ENCODE results near the gene PCARE. TPM values are rescaled to one million over a fixed set of nuclear protein-coding genes. Genes with fewer than 3 reads are reported as not detected.

Gene PCARE
- polyA plus RNA-seq, 4 donors = not detected

- no peak for FAIRE-seq
- H3K36me3 ChIP-seq (ENCODE audit: control insufficient read depth in 3 of 3, insufficient read depth in 2 of 3, low read depth in 1 of 3, low read length in 3 of 3) = no peaks in the 10 kb centered on the region
Measured at GRCh38 chr2:29054430-29054829, 19.9 kb downstream of the PCARE start.

GRCh38 chr2:29053670-29054400 lies 20.5 kb downstream of the PCARE start:
- Histone ChIP-seq H3K4me1 (ENCODE audit: control insufficient read depth in 3 of 3, insufficient read depth in 2 of 3, low read depth in 1 of 3, low read length in 2 of 3) (no peaks in the 10 kb centered on the region), H3K27ac (ENCODE audit: low read depth in 1 of 3, low read length in 2 of 3) (no peak overlapping the region), H3K36me3 (ENCODE audit: control insufficient read depth in 3 of 3, insufficient read depth in 2 of 3, low read depth in 1 of 3, low read length in 3 of 3) (no peaks in the 10 kb centered on the region), H3K9me3 (ENCODE audit: control insufficient read depth in 2 of 2, insufficient read depth in 1 of 2, low read depth in 1 of 2, low read length in 1 of 2) (no peaks in the 10 kb centered on the region), H3K27me3 (ENCODE audit: control insufficient read depth in 3 of 3, insufficient read depth in 3 of 3, low read length in 3 of 3) (peaks cover 0 to 8% (median 0%) of the 10 kb centered on the region in 3 donors), H3K4me3 (ENCODE audit: low read depth in 1 of 3, low read length in 3 of 3) (no peak overlapping the region)
- WGBS, 3 donors = 75 to 88% (median 84%) methylated on average over 5 of the region's 5 CpGs
- FAIRE-seq (no peak), DNase-seq (no peak)

More at GRCh38 chr2:29054430-29054829, 19.9 kb downstream of the PCARE start:
- DNase-seq = no peak
- Histone ChIP-seq H3K4me1 (ENCODE audit: control insufficient read depth in 3 of 3, insufficient read depth in 2 of 3, low read depth in 1 of 3, low read length in 2 of 3) (no peaks in the 10 kb centered on the region), H3K27me3 (ENCODE audit: control insufficient read depth in 3 of 3, insufficient read depth in 3 of 3, low read length in 3 of 3) (peaks cover 0 to 7% (median 0%) of the 10 kb centered on the region in 3 donors), H3K4me3 (ENCODE audit: low read depth in 1 of 3, low read length in 3 of 3) (no peak overlapping the region), H3K27ac (ENCODE audit: low read depth in 1 of 3, low read length in 2 of 3) (no peak overlapping the region), H3K9me3 (ENCODE audit: control insufficient read depth in 2 of 2, insufficient read depth in 1 of 2, low read depth in 1 of 2, low read length in 1 of 2) (no peaks in the 10 kb centered on the region)
- WGBS, 3 donors = 76 to 83% (median 81%) methylated on average over 6 to 7 of the region's 7 CpGs

DNA sequence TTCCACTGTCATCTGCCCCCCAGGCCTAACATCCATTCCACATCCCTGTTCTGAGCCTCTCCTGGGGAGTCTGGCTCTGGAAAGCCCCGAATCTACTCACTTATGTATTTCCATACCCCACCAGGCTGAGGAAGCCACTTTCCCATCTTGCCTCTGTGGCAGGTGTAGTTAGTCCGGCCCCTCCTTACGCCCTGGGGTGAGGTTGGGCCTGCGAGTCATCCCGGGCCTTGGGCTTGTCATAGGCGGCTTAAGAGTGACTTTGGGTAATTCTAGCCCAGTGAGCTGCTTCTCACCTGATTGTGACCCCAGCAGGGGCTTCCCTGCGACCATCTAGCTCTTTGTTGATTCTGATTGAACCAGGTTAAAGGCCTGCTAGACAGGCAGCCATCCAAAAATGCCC lies 21.1 kb downstream of the PCARE start:
- Histone ChIP-seq H3K36me3 (ENCODE audit: control insufficient read depth in 3 of 3, insufficient read depth in 2 of 3, low read depth in 1 of 3, low read length in 3 of 3) (no peaks in the 10 kb centered on the region), H3K4me1 (ENCODE audit: control insufficient read depth in 3 of 3, insufficient read depth in 2 of 3, low read depth in 1 of 3, low read length in 2 of 3) (no peaks in the 10 kb centered on the region), H3K27ac (ENCODE audit: low read depth in 1 of 3, low read length in 2 of 3) (no peak overlapping the region), H3K9me3 (ENCODE audit: control insufficient read depth in 2 of 2, insufficient read depth in 1 of 2, low read depth in 1 of 2, low read length in 1 of 2) (no peaks in the 10 kb centered on the region), H3K4me3 (ENCODE audit: low read depth in 1 of 3, low read length in 3 of 3) (no peak overlapping the region), H3K27me3 (ENCODE audit: control insufficient read depth in 3 of 3, insufficient read depth in 3 of 3, low read length in 3 of 3) (peaks cover 0 to 8% (median 0%) of the 10 kb centered on the region in 3 donors)
- 61 to 80% (median 75%) methylated on average over 7 of the region's 7 CpGs for WGBS, 3 donors
- DNase-seq (no peak), FAIRE-seq (no peak)

GRCh38 chr2:29052807-29053206 lies 21.5 kb downstream of the PCARE start:
- Histone ChIP-seq H3K9me3 (ENCODE audit: control insufficient read depth in 2 of 2, insufficient read depth in 1 of 2, low read depth in 1 of 2, low read length in 1 of 2) (no peaks in the 10 kb centered on the region), H3K4me3 (ENCODE audit: low read depth in 1 of 3, low read length in 3 of 3) (no peak overlapping the region), H3K4me1 (ENCODE audit: control insufficient read depth in 3 of 3, insufficient read depth in 2 of 3, low read depth in 1 of 3, low read length in 2 of 3) (no peaks in the 10 kb centered on the region), H3K27ac (ENCODE audit: low read depth in 1 of 3, low read length in 2 of 3) (no peak overlapping the region), H3K36me3 (ENCODE audit: control insufficient read depth in 3 of 3, insufficient read depth in 2 of 3, low read depth in 1 of 3, low read length in 3 of 3) (no peaks in the 10 kb centered on the region), H3K27me3 (ENCODE audit: control insufficient read depth in 3 of 3, insufficient read depth in 3 of 3, low read length in 3 of 3) (peaks cover 0 to 8% (median 0%) of the 10 kb centered on the region in 3 donors)
- DNase-seq (no peak), FAIRE-seq (no peak)
- 68 to 81% (median 74%) methylated on average over 5 to 6 of the region's 6 CpGs for WGBS, 3 donors

GRCh38 chr2:29051730-29052129 lies 22.6 kb downstream of the PCARE start:
- Histone ChIP-seq H3K27me3 (ENCODE audit: control insufficient read depth in 3 of 3, insufficient read depth in 3 of 3, low read length in 3 of 3) (peaks cover 0 to 8% (median 0%) of the 10 kb centered on the region in 3 donors), H3K27ac (ENCODE audit: low read depth in 1 of 3, low read length in 2 of 3) (no peak overlapping the region), H3K4me3 (ENCODE audit: low read depth in 1 of 3, low read length in 3 of 3) (no peak overlapping the region), H3K4me1 (ENCODE audit: control insufficient read depth in 3 of 3, insufficient read depth in 2 of 3, low read depth in 1 of 3, low read length in 2 of 3) (no peaks in the 10 kb centered on the region), H3K36me3 (ENCODE audit: control insufficient read depth in 3 of 3, insufficient read depth in 2 of 3, low read depth in 1 of 3, low read length in 3 of 3) (no peaks in the 10 kb centered on the region), H3K9me3 (ENCODE audit: control insufficient read depth in 2 of 2, insufficient read depth in 1 of 2, low read depth in 1 of 2, low read length in 1 of 2) (no peaks in the 10 kb centered on the region)
- DNase-seq = no peak
- no peak for FAIRE-seq
- WGBS, 3 donors = 86 to 94% (median 93%) methylated on average over 12 of the region's 12 CpGs

GRCh38 chr2:29050591-29050990 lies 23.7 kb downstream of the PCARE start:
- DNase-seq = no peak
- peaks cover 0 to 8% (median 0%) of the 10 kb centered on the region in 3 donors for H3K27me3 ChIP-seq (ENCODE audit: control insufficient read depth in 3 of 3, insufficient read depth in 3 of 3, low read length in 3 of 3)

GRCh38 chr2:29047083-29047845 lies 27.1 kb downstream of the PCARE start:
- H3K27ac ChIP-seq (ENCODE audit: low read depth in 1 of 3, low read length in 2 of 3) = no peak overlapping the region
- H3K4me1 ChIP-seq (ENCODE audit: control insufficient read depth in 3 of 3, insufficient read depth in 2 of 3, low read depth in 1 of 3, low read length in 2 of 3) = no peaks in the 10 kb centered on the region
- WGBS, 3 donors = 72 to 83% (median 75%) methylated on average over 9 of the region's 9 CpGs
- no peak for FAIRE-seq
- DNase-seq = no peak
- no peaks in the 10 kb centered on the region for H3K36me3 ChIP-seq (ENCODE audit: control insufficient read depth in 3 of 3, insufficient read depth in 2 of 3, low read depth in 1 of 3, low read length in 3 of 3)
- peaks cover 0 to 8% (median 0%) of the 10 kb centered on the region in 3 donors for H3K27me3 ChIP-seq (ENCODE audit: control insufficient read depth in 3 of 3, insufficient read depth in 3 of 3, low read length in 3 of 3)
- no peaks in the 10 kb centered on the region for H3K9me3 ChIP-seq (ENCODE audit: control insufficient read depth in 2 of 2, insufficient read depth in 1 of 2, low read depth in 1 of 2, low read length in 1 of 2)
- H3K4me3 ChIP-seq (ENCODE audit: low read depth in 1 of 3, low read length in 3 of 3) = no peak overlapping the region

More at GRCh38 chr2:29050591-29050990, 23.7 kb downstream of the PCARE start:
- Histone ChIP-seq H3K9me3 (ENCODE audit: control insufficient read depth in 2 of 2, insufficient read depth in 1 of 2, low read depth in 1 of 2, low read length in 1 of 2) (no peaks in the 10 kb centered on the region), H3K36me3 (ENCODE audit: control insufficient read depth in 3 of 3, insufficient read depth in 2 of 3, low read depth in 1 of 3, low read length in 3 of 3) (no peaks in the 10 kb centered on the region), H3K4me3 (ENCODE audit: low read depth in 1 of 3, low read length in 3 of 3) (no peak overlapping the region), H3K4me1 (ENCODE audit: control insufficient read depth in 3 of 3, insufficient read depth in 2 of 3, low read depth in 1 of 3, low read length in 2 of 3) (no peaks in the 10 kb centered on the region), H3K27ac (ENCODE audit: low read depth in 1 of 3, low read length in 2 of 3) (no peak overlapping the region)
- FAIRE-seq = no peak
- WGBS, 3 donors = 58 to 73% (median 69%) methylated on average over 8 of the region's 8 CpGs

DNA sequence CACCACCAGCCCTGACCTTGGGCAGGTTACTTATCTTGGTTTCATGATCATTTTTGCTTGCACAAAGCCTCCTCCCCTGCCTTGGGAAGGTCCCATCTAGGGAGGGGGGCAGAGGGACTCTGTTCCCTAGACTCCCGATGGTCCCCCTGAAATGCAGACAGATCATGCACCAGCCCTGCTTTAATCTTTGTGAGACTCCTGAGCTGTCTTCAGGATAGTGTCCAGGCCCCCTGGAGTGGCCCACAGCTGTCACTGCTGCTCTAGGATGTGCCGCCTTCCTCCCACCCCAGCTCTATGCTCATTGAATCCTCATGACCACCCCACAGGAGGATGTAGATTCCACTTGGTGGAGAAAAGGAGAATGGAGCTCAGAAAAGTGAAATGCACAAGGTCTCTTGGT lies 28.0 kb downstream of the PCARE start:
- FAIRE-seq = no peak

More for the DNA sequence above, 28.0 kb downstream of the PCARE start:
- WGBS, 3 donors = 87 to 100% (median 95%) methylated on average over 2 of the region's 2 CpGs
- H3K9me3 ChIP-seq (ENCODE audit: control insufficient read depth in 2 of 2, insufficient read depth in 1 of 2, low read depth in 1 of 2, low read length in 1 of 2) = no peaks in the 10 kb centered on the region
- no peak overlapping the region for H3K27ac ChIP-seq (ENCODE audit: low read depth in 1 of 3, low read length in 2 of 3)
- H3K4me1 ChIP-seq (ENCODE audit: control insufficient read depth in 3 of 3, insufficient read depth in 2 of 3, low read depth in 1 of 3, low read length in 2 of 3) = no peaks in the 10 kb centered on the region
- peaks cover 0 to 8% (median 0%) of the 10 kb centered on the region in 3 donors for H3K27me3 ChIP-seq (ENCODE audit: control insufficient read depth in 3 of 3, insufficient read depth in 3 of 3, low read length in 3 of 3)
- no peak for DNase-seq
- H3K36me3 ChIP-seq (ENCODE audit: control insufficient read depth in 3 of 3, insufficient read depth in 2 of 3, low read depth in 1 of 3, low read length in 3 of 3) = no peaks in the 10 kb centered on the region
- H3K4me3 ChIP-seq (ENCODE audit: low read depth in 1 of 3, low read length in 3 of 3) = no peak overlapping the region

Data from small intestine (tissue), 7 donors.